Sigmoid colon (tissue), 4 donors: ENCODE results near the gene APBA3.

Experiments
- CTCF ChIP-seq, 4 experiments: fragments of 450-650 bp in 3 of 4; fragments of 200-600 bp in 1 of 4; IDR thresholded peaks; one replicate each; pipeline ENCODE4 v1.5.1; 2016 to 2019; ENCODE audit warnings: antibody characterized with exemption in 4 of 4, mild to moderate bottlenecking in 3 of 4, moderate library complexity in 2 of 4
- POLR2A ChIP-seq, 2 donors: fragments of 450-650 bp; IDR thresholded peaks; one replicate each; pipeline ENCODE4 v1.6.1; 2016; ENCODE audit warnings: antibody characterized with exemption in 2 of 2, mild to moderate bottlenecking in 2 of 2, moderate library complexity in 2 of 2
- POLR2AphosphoS5 ChIP-seq, 4 donors: sonication (generic); formaldehyde crosslinking; IDR thresholded peaks; one replicate each; pipeline ENCODE4 v1.6.1; 2017; ENCODE audit warnings: antibody characterized with exemption in 4 of 4

- no peak for TF ChIP-seq CTCF (IDR thresholded peaks at IDR 0.05)
- no peak for TF ChIP-seq POLR2A (IDR thresholded peaks at IDR 0.05)
- TF ChIP-seq POLR2AphosphoS5 (IDR thresholded peaks at IDR 0.05) = no peak
These were observed 15.0 kb downstream of the APBA3 start for GRCh38 chr19:3746371-3747056.
